H1 (cell line): ENCODE results near the gene GAS7. TPM values are rescaled to one million over a fixed set of nuclear protein-coding genes. Genes with fewer than 3 reads are reported as not detected.

Experiments
- CTCF ChIA-PET: fragments of 300-600 bp; sonication (Branson Sonifier 250); formaldehyde crosslinking; loops from one replicate; lab custom pipeline; 2021; ENCODE audit not compliant: partially characterized antibody; lab: Charles Lee
- POLR2A ChIA-PET: fragments of 300-600 bp; sonication (Branson Sonifier 250); formaldehyde crosslinking; loops from one replicate; lab custom pipeline; 2021; ENCODE audit warnings: inconsistent platforms; ENCODE audit not compliant: partially characterized antibody; lab: Charles Lee
- DNase-seq, 2 experiments: peaks; one replicate each; pipeline versions ENCODE4 v3.0.0 to v3.0.0-alpha.2; 2010 to 2022; ENCODE audit warnings: low spot score in 2 of 2, low read depth in 1 of 2, mixed read lengths in 1 of 2
- FAIRE-seq: peaks from 2 replicates; lab custom pipeline; 2011; peaks lifted over from hg19 to GRCh38; lab: Jason Lieb, UNC
- H2AFZ ChIP-seq: 2 replicates; pipeline ENCODE4 v1.8.1; 2012; ENCODE audit warnings: low read length, inconsistent platforms
- H2AK5ac ChIP-seq: 2 replicates; pipeline ENCODE4 v1.6.1; 2013; ENCODE audit warnings: low read depth, low read length
- H2BK120ac ChIP-seq: replicated peaks from 2 replicates; pipeline ENCODE3; 2013; ENCODE audit warnings: low read depth, low read length, inconsistent platforms
- H2BK12ac ChIP-seq: 2 replicates; pipeline ENCODE4 v1.6.1; 2013; ENCODE audit warnings: low read depth, low read length
- H2BK15ac ChIP-seq: 2 replicates; pipeline ENCODE4 v1.6.1; 2013; ENCODE audit warnings: low read length
- H2BK20ac ChIP-seq: 2 replicates; pipeline ENCODE4 v1.6.1; 2013; ENCODE audit warnings: low read length
- H2BK5ac ChIP-seq: 2 replicates; pipeline ENCODE4 v1.6.1; 2013; ENCODE audit warnings: low read depth, low read length
- H3K14ac ChIP-seq: 2 replicates; pipeline ENCODE4 v1.6.1; 2013; ENCODE audit warnings: inconsistent platforms; ENCODE audit not compliant: insufficient read length
- H3K18ac ChIP-seq: 2 replicates; pipeline ENCODE4 v1.6.1; 2013; ENCODE audit warnings: low read length; ENCODE audit errors: extremely low read depth
- H3K23ac ChIP-seq: 2 replicates; pipeline ENCODE4 v1.6.1; 2013; ENCODE audit warnings: inconsistent platforms; ENCODE audit not compliant: insufficient read length
- H3K23me2 ChIP-seq: 2 replicates; pipeline ENCODE4 v1.6.1; 2013; ENCODE audit warnings: low read depth, low read length
- H3K27ac ChIP-seq: 2 replicates; pipeline ENCODE4 v1.6.1; 2011; ENCODE audit warnings: low read depth, low read length, inconsistent platforms
- H3K27me3 ChIP-seq, 4 experiments: replicated peaks in 1 of 4; 1 replicate in 1 of 4; 2 replicates in 3 of 4; pipeline versions ENCODE4 v1.6.1 to v1.8.1; 2011 to 2013; ENCODE audit warnings: low read length in 3 of 4, mild to moderate bottlenecking in 3 of 4, inconsistent platforms in 2 of 4, mixed read lengths in 2 of 4, moderate library complexity in 1 of 4; ENCODE audit not compliant: control insufficient read depth in 3 of 4, insufficient read depth in 3 of 4; ENCODE audit errors: extremely low read depth in 1 of 4
- H3K36me3 ChIP-seq, 4 experiments: 2 replicates each; pipeline versions ENCODE4 v1.6.1 to v1.8.1; 2011 to 2013; ENCODE audit warnings: mild to moderate bottlenecking in 4 of 4, low read length in 3 of 4, moderate library complexity in 2 of 4, control low read depth in 1 of 4, inconsistent platforms in 1 of 4; ENCODE audit not compliant: insufficient read depth in 4 of 4, control insufficient read depth in 2 of 4
- H3K4ac ChIP-seq: replicated peaks from 2 replicates; pipeline ENCODE3; 2013; ENCODE audit warnings: low read length, low read depth, mixed read lengths, inconsistent platforms; ENCODE audit not compliant: insufficient read length
- H3K4me1 ChIP-seq, 4 experiments: replicated peaks in 1 of 4; 1 replicate in 1 of 4; 2 replicates in 3 of 4; pipeline versions ENCODE4 v1.6.1 to v1.8.1; 2011 to 2013; ENCODE audit warnings: low read length in 3 of 4, inconsistent platforms in 2 of 4, mixed read lengths in 1 of 4; ENCODE audit not compliant: insufficient read depth in 4 of 4, control insufficient read depth in 3 of 4
- H3K4me2 ChIP-seq, 2 experiments: 2 replicates each; pipeline versions ENCODE4 v1.6.1 to v1.8.1; 2011 to 2013; ENCODE audit warnings: low read depth in 2 of 2, low read length in 2 of 2, control low read depth in 1 of 2, inconsistent platforms in 1 of 2, mild to moderate bottlenecking in 1 of 2; ENCODE audit not compliant: insufficient read depth in 1 of 2
- H3K4me3 ChIP-seq, 4 experiments: fragments of 200-600, 300-600 bp in 1 of 4; sonication (generic), shearing (Covaris generic), sonication (Bioruptor Twin) in 1 of 4; 2 replicates each; pipeline versions ENCODE4 v1.5.1 to v1.8.1; 2011 to 2016; ENCODE audit warnings: low read length in 4 of 4, low read depth in 3 of 4, control low read depth in 2 of 4, inconsistent platforms in 2 of 4, mild to moderate bottlenecking in 2 of 4, mixed read lengths in 1 of 4, moderate library complexity in 1 of 4; ENCODE audit not compliant: insufficient read depth in 2 of 4; ENCODE audit errors: extremely low read depth in 1 of 4
- H3K56ac ChIP-seq: replicated peaks from 2 replicates; pipeline ENCODE3; 2013; ENCODE audit warnings: low read depth, mild to moderate bottlenecking, mixed read lengths, low read length, inconsistent platforms; ENCODE audit not compliant: insufficient read length
- H3K79me1 ChIP-seq: 2 replicates; pipeline ENCODE4 v1.6.1; 2013; ENCODE audit warnings: low read depth, low read length, control low read depth
- H3K79me2 ChIP-seq, 2 experiments: 2 replicates each; pipeline versions ENCODE4 v1.6.1 to v1.8.1; 2012 to 2013; ENCODE audit warnings: low read length in 2 of 2, mild to moderate bottlenecking in 2 of 2, inconsistent platforms in 1 of 2; ENCODE audit not compliant: insufficient read depth in 2 of 2, control insufficient read depth in 1 of 2
- H3K9ac ChIP-seq, 4 experiments: replicated peaks in 1 of 4; 1 replicate in 1 of 4; 2 replicates in 3 of 4; pipeline versions ENCODE4 v1.6.1 to v1.8.1; 2011 to 2013; ENCODE audit warnings: low read depth in 3 of 4, low read length in 3 of 4, control low read depth in 2 of 4, mild to moderate bottlenecking in 2 of 4, moderate library complexity in 2 of 4, inconsistent platforms in 1 of 4; ENCODE audit errors: extremely low read depth in 1 of 4
- H3K9me3 ChIP-seq, 2 experiments: 2 replicates each; pipeline versions ENCODE4 v1.6.1 to v1.8.1; 2012 to 2013; ENCODE audit warnings: mild to moderate bottlenecking in 2 of 2, moderate library complexity in 2 of 2, control low read depth in 1 of 2, inconsistent platforms in 1 of 2, low read depth in 1 of 2, low read length in 1 of 2, mixed read lengths in 1 of 2; ENCODE audit not compliant: insufficient read depth in 2 of 2
- H4K20me1 ChIP-seq, 2 experiments: replicated peaks in 1 of 2; 2 replicates each; pipeline versions ENCODE3 to v1.8.1; 2011 to 2013; ENCODE audit warnings: inconsistent platforms in 2 of 2, low read length in 2 of 2, mild to moderate bottlenecking in 1 of 2; ENCODE audit not compliant: insufficient read depth in 2 of 2, control insufficient read depth in 1 of 2
- H4K5ac ChIP-seq: 2 replicates; pipeline ENCODE4 v1.6.1; 2013; ENCODE audit warnings: low read length, low read depth, mixed read lengths, inconsistent platforms; ENCODE audit not compliant: insufficient read length
- H4K8ac ChIP-seq: 2 replicates; pipeline ENCODE4 v1.8.0; 2013; ENCODE audit warnings: mild to moderate bottlenecking, moderate library complexity, low read length, inconsistent platforms; ENCODE audit not compliant: insufficient read depth; ENCODE audit errors: extremely low read depth
- H4K91ac ChIP-seq: replicated peaks from 2 replicates; pipeline ENCODE3; 2013; ENCODE audit warnings: low read length, mixed read lengths, inconsistent platforms; ENCODE audit not compliant: insufficient read length
- SIX5 ChIP-seq: IDR thresholded peaks from 2 replicates; pipeline ENCODE4 v1.6.1; 2011; ENCODE audit warnings: mild to moderate bottlenecking, low read depth, low read length
- WGBS, 2 experiments: shearing (Covaris generic) in 1 of 2; methylation state at CpG; one replicate each; pipeline versions ENCODE4 v1.1.6 to v1.1.7; 2013 to 2015; ENCODE audit warnings: low lambda C conversion rate in 2 of 2, mixed read lengths in 2 of 2, inconsistent platforms in 1 of 2, low coverage in 1 of 2, missing lambda C conversion rate in 1 of 2; ENCODE audit not compliant: insufficient replicate concordance in 2 of 2, insufficient coverage in 1 of 2, insufficient read length in 1 of 2; ENCODE audit errors: extremely low coverage in 1 of 2, missing lambda C conversion rate in 1 of 2; 5-methylcytosine and 5-hydroxymethylcytosine counted together
- polyA plus RNA-seq, 7 experiments: library from polyadenylated mRNA; depleted of rRNA in 3 of 7; stranded (reverse) in 5 of 7; unstranded in 2 of 7; fragments of >200 nt in 5 of 7; fragments of 200-250 nt in 2 of 7; gene quantifications; 1 replicate in 5 of 7; 2 replicates in 1 of 7; 4 replicates in 1 of 7; pipeline versions ENCODE4 v1.2.1 to v1.2.3, GENCODE V29; 2011 to 2013; ENCODE audit warnings: missing spikeins in 2 of 7, mixed read lengths in 2 of 7
- total RNA-seq: library from RNA; stranded (reverse); fragmentation: NEBNext Ultra II Directional; extraction: Animal tissue kit (Norgen Biotek cat#: 25700); gene quantifications from 2 replicates; pipeline ENCODE4 v1.2.1, GENCODE V29; 2021

The GAS7 gene
- total and polyA plus RNA-seq, 2 of the 8 experiments (the other 6 are each of a cell fraction or from before 2014, with no cell fraction given): 5.0 to 14.5 TPM

DNA sequence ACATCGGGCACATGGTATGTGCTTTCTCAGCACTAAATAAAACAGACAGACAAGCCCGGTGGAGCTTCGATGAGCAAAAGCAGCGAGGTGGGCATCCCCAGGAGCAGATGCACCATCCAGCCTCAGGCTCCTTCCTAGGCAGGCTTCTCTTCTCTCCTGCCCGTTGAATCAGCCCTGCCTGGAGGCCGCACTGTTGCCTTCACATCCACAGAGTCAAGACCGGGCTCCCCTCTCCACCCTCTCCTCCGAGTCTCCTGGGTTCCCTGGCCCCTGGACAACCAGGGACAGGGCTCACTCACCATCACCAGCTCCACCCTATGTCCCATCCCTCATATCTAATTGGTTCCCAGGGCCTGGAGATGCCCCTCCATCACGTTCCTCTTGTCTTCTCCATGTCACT, 213.6 kb downstream of the GAS7 start:
- peak overlapping the region; percentile 83; the same call in 1 of the 2 replicates for H4K8ac ChIP-seq
- H3K36me3 ChIP-seq: no peaks in the 10 kb centered on the region
- H3K4me3 ChIP-seq: no peak overlapping the region
- H3K9me3 ChIP-seq: peaks cover 0 to 4% of the 10 kb centered on the region in 2 experiments; a peak in 1 of 4 replicates
- no peak overlapping the region for H3K4ac ChIP-seq
- H3K9ac ChIP-seq: no peak overlapping the region
- FAIRE-seq (no peak), DNase-seq (no peak)
- 0 out of 2 replicates have a peak, but pooled peaks cover 2% of the 10 kb centered on the region for H3K23me2 ChIP-seq
- H2BK120ac ChIP-seq: no peak overlapping the region
- no peak overlapping the region for H2AFZ ChIP-seq
- no peak overlapping the region for H2BK5ac ChIP-seq
- H3K79me1 ChIP-seq: no peaks in the 10 kb centered on the region
- no peak overlapping the region for H2BK20ac ChIP-seq
- CTCF ChIA-PET: interaction anchor here (0.6 to 12.4 kb wide), 9 partner anchors 10 to 325 kb away, joined by 3 to 140 read pairs (median 4); no protein-coding TSS in a partner anchor
- no peak overlapping the region for H2BK15ac ChIP-seq
- H3K4me1 ChIP-seq: peaks cover 0 to 3% (median 0%) of the 10 kb centered on the region in 4 experiments; a peak in 2 of 7 replicates
- H3K18ac ChIP-seq: no peak overlapping the region
- no peak overlapping the region for H2BK12ac ChIP-seq
- no peak overlapping the region for H3K56ac ChIP-seq
- no peak overlapping the region for H3K23ac ChIP-seq
- POLR2A ChIA-PET: no interaction called here
- H2AK5ac ChIP-seq: no peak overlapping the region
- TF ChIP-seq SIX5: no peak
- no peak overlapping the region for H3K27ac ChIP-seq
- no peak overlapping the region for H3K4me2 ChIP-seq
- H3K27me3 ChIP-seq: no peaks in the 10 kb centered on the region
- H4K20me1 ChIP-seq: no peaks in the 10 kb centered on the region
- H4K5ac ChIP-seq: no peak overlapping the region
- no peak overlapping the region for H3K14ac ChIP-seq
- WGBS, 2 experiments: 93% methylated on average over 9 of the region's 9 CpGs; no CpG with 5 or more reads in 1 of the 2 experiments
- no peak overlapping the region for H4K91ac ChIP-seq
- H3K79me2 ChIP-seq: no peaks in the 10 kb centered on the region
